WTC11 (cell line): Measurements from ENCODE around the gene SPRTN. TPM values are rescaled to one million over a fixed set of nuclear protein-coding genes. Genes with fewer than 3 reads are reported as not detected.

Experiments
- ATAC-seq: fragments of 200-7000 bp; cut with Tn5 transposase; 2 replicates; pipeline ENCODE4 v1.10.0; 2021; ENCODE audit warnings: mild to moderate bottlenecking, moderate library complexity
- CTCF ChIA-PET: fragments of 300-600 bp; sonication (Branson Sonifier 250); formaldehyde crosslinking; loops from one replicate; lab custom pipeline; 2021; ENCODE audit warnings: antibody characterized with exemption; lab: Charles Lee
- POLR2A ChIA-PET: fragments of 350-600 bp; sonication (Branson Sonifier 250); formaldehyde crosslinking; loops from one replicate; lab custom pipeline; 2021; ENCODE audit warnings: antibody characterized with exemption; lab: Charles Lee
- DNase-seq: peaks from one replicate; pipeline ENCODE4 v3.0.0; 2021; ENCODE audit warnings: low spot score
- H3K27ac Mint-ChIP-seq: 2 replicates; pipeline ENCODE4 v1.8.0; 2021; ENCODE audit warnings: mixed read lengths
- H3K27me3 Mint-ChIP-seq: 2 replicates; pipeline ENCODE4 v1.8.0; 2021; ENCODE audit warnings: low read depth, mild to moderate bottlenecking, moderate library complexity, mixed read lengths
- H3K36me3 Mint-ChIP-seq: 2 replicates; pipeline ENCODE4 v1.8.0; 2021; ENCODE audit warnings: mixed read lengths
- H3K4me1 Mint-ChIP-seq: 2 replicates; pipeline ENCODE4 v1.8.0; 2022; ENCODE audit warnings: mixed read lengths
- H3K4me3 Mint-ChIP-seq: 2 replicates; pipeline ENCODE4 v1.8.0; 2021; ENCODE audit warnings: mild to moderate bottlenecking, moderate library complexity, mixed read lengths
- H3K9me3 Mint-ChIP-seq: 2 replicates; pipeline ENCODE4 v1.8.0; 2021; ENCODE audit warnings: mixed read lengths
- FOXK1 ChIP-seq: sonication (generic); formaldehyde crosslinking; IDR thresholded peaks from 2 replicates; pipeline ENCODE4 v1.8.0; 2022; ENCODE audit warnings: mild to moderate bottlenecking, moderate library complexity, missing genetic modification reagents
- NFYB ChIP-seq: sonication (generic); formaldehyde crosslinking; conservative IDR thresholded peaks from 2 replicates; pipeline ENCODE4 v1.8.0; 2022; ENCODE audit warnings: low read depth, missing genetic modification reagents
- OVOL2 ChIP-seq: fragments of 250-450 bp; sonication (Bioruptor Pico); IDR thresholded peaks from 2 replicates; pipeline ENCODE4 v1.9.0; 2021; ENCODE audit warnings: mild to moderate bottlenecking, borderline replicate concordance
- PRRX2 ChIP-seq: fragments of 250-450 bp; sonication (Bioruptor Pico); IDR thresholded peaks from 2 replicates; pipeline ENCODE4 v1.8.0; 2021; ENCODE audit warnings: mild to moderate bottlenecking
- RORB ChIP-seq: fragments of 250-450 bp; sonication (Bioruptor Pico); IDR thresholded peaks from 2 replicates; pipeline ENCODE4 v1.9.0; 2021; ENCODE audit warnings: mild to moderate bottlenecking
- SP1 ChIP-seq: sonication (generic); formaldehyde crosslinking; conservative IDR thresholded peaks from 2 replicates; pipeline ENCODE4 v1.8.1; 2022; ENCODE audit warnings: missing genetic modification reagents
- TEAD1 ChIP-seq: sonication (generic); formaldehyde crosslinking; IDR thresholded peaks from 2 replicates; pipeline ENCODE4 v1.8.0; 2022; ENCODE audit warnings: mild to moderate bottlenecking, missing genetic modification reagents
- total RNA-seq: library from RNA; stranded (reverse); gene quantifications from 3 replicates; pipeline ENCODE4 v1.2.3, GENCODE V29; 2021
- TF ChIP-seq, protein P1 (sequence below): sonication (generic); formaldehyde crosslinking; IDR thresholded peaks from 2 replicates; pipeline ENCODE4 v1.8.1; 2023; ENCODE audit warnings: mild to moderate bottlenecking, moderate library complexity, missing genetic modification reagents
- TF ChIP-seq, protein P2 (sequence below): sonication (generic); formaldehyde crosslinking; IDR thresholded peaks from 2 replicates; pipeline ENCODE4 v1.8.0; 2023; ENCODE audit warnings: missing genetic modification reagents
- TF ChIP-seq, protein P3 (sequence below): sonication (generic); formaldehyde crosslinking; IDR thresholded peaks from 2 replicates; pipeline ENCODE4 v1.8.0; 2023; ENCODE audit warnings: missing genetic modification reagents, mild to moderate bottlenecking, borderline replicate concordance
- TF ChIP-seq, protein P4 (sequence below): sonication (generic); formaldehyde crosslinking; IDR thresholded peaks from 2 replicates; pipeline ENCODE4 v1.8.1; 2023; ENCODE audit warnings: mild to moderate bottlenecking, missing genetic modification reagents, moderate library complexity
- TF ChIP-seq, protein P5 (sequence below): sonication (generic); formaldehyde crosslinking; IDR thresholded peaks from 2 replicates; pipeline ENCODE4 v1.8.1; 2022; ENCODE audit warnings: missing genetic modification reagents, borderline replicate concordance
- TF ChIP-seq, protein P6 (sequence below): fragments of 250-450 bp; sonication (Bioruptor Pico); IDR thresholded peaks from 2 replicates; pipeline ENCODE4 v1.9.0; 2021; ENCODE audit warnings: mild to moderate bottlenecking
- TF ChIP-seq, protein P7 (sequence below): fragments of 250-450 bp; sonication (Bioruptor Pico); IDR thresholded peaks from 2 replicates; pipeline ENCODE4 v1.9.0; 2021; ENCODE audit warnings: mild to moderate bottlenecking, borderline replicate concordance

SPRTN gene
- total RNA-seq, 1 experiment from 2014 or later: 14.6 TPM

DNA sequence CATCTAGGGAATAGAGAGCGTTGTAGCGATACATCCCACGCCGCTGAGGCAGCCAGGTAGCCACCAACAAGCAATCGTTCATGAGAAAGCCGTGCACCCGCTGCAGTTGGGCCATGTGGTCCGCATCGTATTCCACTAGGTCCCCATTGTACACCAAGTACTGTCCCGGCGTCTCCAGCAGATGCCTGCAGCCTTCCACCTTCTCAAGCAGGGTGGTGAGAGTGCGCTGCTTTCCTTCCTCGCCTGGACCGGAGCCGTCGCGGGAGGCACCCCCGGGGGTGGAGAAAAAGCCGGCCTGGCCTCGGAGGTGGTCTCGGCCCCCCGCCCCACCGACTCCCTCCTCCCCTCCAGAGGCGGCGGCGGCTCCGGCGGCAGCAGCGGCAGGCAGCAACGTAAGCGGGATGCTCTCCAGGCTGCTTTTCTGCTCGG, 1.0 kb upstream of the SPRTN start:
- CTCF ChIA-PET: interaction anchor here (0.6 to 2.2 kb wide), 6 partner anchors 12 to 419 kb away, joined by 3 to 10 read pairs (median 3); no protein-coding TSS in a partner anchor
- no peak for ATAC-seq
- peak overlapping the region; percentile 98 for H3K4me3 Mint-ChIP-seq
- H3K27me3 Mint-ChIP-seq: peaks cover 4% of the 10 kb centered on the region
- DNase-seq: no peak
- H3K4me1 Mint-ChIP-seq: peaks cover 40% of the 10 kb centered on the region
- H3K36me3 Mint-ChIP-seq: peaks cover 22% of the 10 kb centered on the region
- H3K27ac Mint-ChIP-seq: peak overlapping the region; percentile 98
- TF ChIP-seq, protein P1, sequence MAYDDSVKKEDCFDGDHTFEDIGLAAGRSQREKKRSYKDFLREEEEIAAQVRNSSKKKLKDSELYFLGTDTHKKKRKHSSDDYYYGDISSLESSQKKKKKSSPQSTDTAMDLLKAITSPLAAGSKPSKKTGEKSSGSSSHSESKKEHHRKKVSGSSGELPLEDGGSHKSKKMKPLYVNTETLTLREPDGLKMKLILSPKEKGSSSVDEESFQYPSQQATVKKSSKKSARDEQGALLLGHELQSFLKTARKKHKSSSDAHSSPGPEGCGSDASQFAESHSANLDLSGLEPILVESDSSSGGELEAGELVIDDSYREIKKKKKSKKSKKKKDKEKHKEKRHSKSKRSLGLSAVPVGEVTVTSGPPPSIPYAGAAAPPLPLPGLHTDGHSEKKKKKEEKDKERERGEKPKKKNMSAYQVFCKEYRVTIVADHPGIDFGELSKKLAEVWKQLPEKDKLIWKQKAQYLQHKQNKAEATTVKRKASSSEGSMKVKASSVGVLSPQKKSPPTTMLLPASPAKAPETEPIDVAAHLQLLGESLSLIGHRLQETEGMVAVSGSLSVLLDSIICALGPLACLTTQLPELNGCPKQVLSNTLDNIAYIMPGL (CRISPR knock-in tag): peak; percentile 25; the same call in 1 of the 2 replicates
- TF ChIP-seq RORB (CRISPR knock-in tag) (no peak), TEAD1 (CRISPR knock-in tag) (0 out of 2 replicates have a peak, but pooled peaks have one; percentile 12)
- TF ChIP-seq, protein P2, sequence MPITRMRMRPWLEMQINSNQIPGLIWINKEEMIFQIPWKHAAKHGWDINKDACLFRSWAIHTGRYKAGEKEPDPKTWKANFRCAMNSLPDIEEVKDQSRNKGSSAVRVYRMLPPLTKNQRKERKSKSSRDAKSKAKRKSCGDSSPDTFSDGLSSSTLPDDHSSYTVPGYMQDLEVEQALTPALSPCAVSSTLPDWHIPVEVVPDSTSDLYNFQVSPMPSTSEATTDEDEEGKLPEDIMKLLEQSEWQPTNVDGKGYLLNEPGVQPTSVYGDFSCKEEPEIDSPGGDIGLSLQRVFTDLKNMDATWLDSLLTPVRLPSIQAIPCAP (CRISPR knock-in tag): no peak
- POLR2A ChIA-PET: interaction anchor here (1.5 kb wide), 1 partner anchor 194 kb away, joined by 6 read pairs; no protein-coding TSS in a partner anchor
- peaks cover 3% of the 10 kb centered on the region; the same call in 1 of the 2 replicates for H3K9me3 Mint-ChIP-seq

DNA sequence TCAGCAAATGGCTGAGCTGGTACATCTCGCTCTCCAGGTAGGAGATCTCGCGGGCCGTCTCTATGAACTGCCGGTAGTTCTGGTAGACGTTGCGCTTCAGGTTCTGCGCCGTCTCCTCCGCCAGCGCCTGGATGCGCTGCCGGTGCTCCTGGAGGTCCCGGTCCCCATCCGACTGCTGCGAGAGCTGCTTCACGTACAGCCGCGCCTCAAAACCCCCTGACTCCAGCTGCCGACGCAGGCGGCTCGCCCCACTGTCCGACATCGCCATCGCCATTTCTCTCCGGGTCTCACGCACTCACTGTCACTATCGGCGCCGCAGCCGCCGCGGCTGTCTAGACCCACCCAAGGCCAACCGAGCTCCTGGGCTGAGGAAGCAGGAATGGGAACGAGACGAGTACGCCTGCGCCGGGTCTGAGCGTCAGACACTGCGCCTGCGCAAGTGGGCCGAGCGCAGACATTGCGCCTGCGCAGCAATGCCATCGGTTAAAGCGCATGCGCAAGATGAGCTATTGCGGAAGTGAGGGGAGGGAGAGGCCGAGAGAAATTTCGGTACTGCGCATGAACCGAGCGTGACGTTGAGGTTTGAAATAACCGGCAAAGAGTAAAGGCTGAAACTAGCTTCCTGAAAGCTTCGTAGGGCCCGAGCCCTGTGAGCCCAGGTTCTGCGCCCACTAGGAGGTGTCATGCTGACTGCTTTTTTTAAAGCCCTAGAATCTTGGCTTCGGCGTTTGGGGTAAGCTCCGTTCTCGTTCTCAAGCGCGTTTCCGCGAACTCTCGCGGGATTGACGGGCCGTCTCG, 422 bp upstream of the SPRTN start, which contains the start of gene EXOC8:
EXOC8 (minus strand) TSS at position 381 of the 798 bp plus-strand sequence; CDS start at position 274, 107 bp downstream.
- ATAC-seq (peak; percentile 86), DNase-seq (peak; percentile 97)
- ChIA-PET CTCF (interaction anchor here (0.5 to 2.2 kb wide), 13 partner anchors 13 to 419 kb away, joined by 3 to 10 read pairs (median 3); no protein-coding TSS in a partner anchor), POLR2A (interaction anchor here (1.5 kb wide), 1 partner anchor 194 kb away, joined by 6 read pairs; no protein-coding TSS in a partner anchor)
- Mint-ChIP-seq H3K4me1 (peaks cover 40% of the 10 kb centered on the region), H3K9me3 (peaks cover 4% of the 10 kb centered on the region; the same call in 1 of the 2 replicates), H3K27ac (peak within 1 kb of the TSS; percentile 98), H3K4me3 (peak within 1 kb of the TSS; percentile 98), H3K36me3 (peaks cover 23% of the 10 kb centered on the region), H3K27me3 (peaks cover 4% of the 10 kb centered on the region)
- TF ChIP-seq, protein P3, sequence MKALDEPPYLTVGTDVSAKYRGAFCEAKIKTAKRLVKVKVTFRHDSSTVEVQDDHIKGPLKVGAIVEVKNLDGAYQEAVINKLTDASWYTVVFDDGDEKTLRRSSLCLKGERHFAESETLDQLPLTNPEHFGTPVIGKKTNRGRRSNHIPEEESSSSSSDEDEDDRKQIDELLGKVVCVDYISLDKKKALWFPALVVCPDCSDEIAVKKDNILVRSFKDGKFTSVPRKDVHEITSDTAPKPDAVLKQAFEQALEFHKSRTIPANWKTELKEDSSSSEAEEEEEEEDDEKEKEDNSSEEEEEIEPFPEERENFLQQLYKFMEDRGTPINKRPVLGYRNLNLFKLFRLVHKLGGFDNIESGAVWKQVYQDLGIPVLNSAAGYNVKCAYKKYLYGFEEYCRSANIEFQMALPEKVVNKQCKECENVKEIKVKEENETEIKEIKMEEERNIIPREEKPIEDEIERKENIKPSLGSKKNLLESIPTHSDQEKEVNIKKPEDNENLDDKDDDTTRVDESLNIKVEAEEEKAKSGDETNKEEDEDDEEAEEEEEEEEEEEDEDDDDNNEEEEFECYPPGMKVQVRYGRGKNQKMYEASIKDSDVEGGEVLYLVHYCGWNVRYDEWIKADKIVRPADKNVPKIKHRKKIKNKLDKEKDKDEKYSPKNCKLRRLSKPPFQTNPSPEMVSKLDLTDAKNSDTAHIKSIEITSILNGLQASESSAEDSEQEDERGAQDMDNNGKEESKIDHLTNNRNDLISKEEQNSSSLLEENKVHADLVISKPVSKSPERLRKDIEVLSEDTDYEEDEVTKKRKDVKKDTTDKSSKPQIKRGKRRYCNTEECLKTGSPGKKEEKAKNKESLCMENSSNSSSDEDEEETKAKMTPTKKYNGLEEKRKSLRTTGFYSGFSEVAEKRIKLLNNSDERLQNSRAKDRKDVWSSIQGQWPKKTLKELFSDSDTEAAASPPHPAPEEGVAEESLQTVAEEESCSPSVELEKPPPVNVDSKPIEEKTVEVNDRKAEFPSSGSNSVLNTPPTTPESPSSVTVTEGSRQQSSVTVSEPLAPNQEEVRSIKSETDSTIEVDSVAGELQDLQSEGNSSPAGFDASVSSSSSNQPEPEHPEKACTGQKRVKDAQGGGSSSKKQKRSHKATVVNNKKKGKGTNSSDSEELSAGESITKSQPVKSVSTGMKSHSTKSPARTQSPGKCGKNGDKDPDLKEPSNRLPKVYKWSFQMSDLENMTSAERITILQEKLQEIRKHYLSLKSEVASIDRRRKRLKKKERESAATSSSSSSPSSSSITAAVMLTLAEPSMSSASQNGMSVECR: peak; percentile 64; the same call in 1 of the 2 replicates
- TF ChIP-seq FOXK1: peak; percentile 79; the same call in 1 of the 2 replicates
- TF ChIP-seq, protein P4, sequence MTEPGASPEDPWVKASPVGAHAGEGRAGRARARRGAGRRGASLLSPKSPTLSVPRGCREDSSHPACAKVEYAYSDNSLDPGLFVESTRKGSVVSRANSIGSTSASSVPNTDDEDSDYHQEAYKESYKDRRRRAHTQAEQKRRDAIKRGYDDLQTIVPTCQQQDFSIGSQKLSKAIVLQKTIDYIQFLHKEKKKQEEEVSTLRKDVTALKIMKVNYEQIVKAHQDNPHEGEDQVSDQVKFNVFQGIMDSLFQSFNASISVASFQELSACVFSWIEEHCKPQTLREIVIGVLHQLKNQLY (CRISPR knock-in tag): no peak
- TF ChIP-seq TEAD1 (CRISPR knock-in tag): peak; percentile 23; the same call in 1 of the 2 replicates
- TF ChIP-seq, protein P5, sequence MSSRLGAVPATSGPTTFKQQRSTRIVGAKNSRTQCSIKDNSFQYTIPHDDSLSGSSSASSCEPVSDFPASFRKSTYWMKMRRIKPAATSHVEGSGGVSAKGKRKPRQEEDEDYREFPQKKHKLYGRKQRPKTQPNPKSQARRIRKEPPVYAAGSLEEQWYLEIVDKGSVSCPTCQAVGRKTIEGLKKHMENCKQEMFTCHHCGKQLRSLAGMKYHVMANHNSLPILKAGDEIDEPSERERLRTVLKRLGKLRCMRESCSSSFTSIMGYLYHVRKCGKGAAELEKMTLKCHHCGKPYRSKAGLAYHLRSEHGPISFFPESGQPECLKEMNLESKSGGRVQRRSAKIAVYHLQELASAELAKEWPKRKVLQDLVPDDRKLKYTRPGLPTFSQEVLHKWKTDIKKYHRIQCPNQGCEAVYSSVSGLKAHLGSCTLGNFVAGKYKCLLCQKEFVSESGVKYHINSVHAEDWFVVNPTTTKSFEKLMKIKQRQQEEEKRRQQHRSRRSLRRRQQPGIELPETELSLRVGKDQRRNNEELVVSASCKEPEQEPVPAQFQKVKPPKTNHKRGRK (CRISPR knock-in tag): no peak
- TF ChIP-seq, protein P6, sequence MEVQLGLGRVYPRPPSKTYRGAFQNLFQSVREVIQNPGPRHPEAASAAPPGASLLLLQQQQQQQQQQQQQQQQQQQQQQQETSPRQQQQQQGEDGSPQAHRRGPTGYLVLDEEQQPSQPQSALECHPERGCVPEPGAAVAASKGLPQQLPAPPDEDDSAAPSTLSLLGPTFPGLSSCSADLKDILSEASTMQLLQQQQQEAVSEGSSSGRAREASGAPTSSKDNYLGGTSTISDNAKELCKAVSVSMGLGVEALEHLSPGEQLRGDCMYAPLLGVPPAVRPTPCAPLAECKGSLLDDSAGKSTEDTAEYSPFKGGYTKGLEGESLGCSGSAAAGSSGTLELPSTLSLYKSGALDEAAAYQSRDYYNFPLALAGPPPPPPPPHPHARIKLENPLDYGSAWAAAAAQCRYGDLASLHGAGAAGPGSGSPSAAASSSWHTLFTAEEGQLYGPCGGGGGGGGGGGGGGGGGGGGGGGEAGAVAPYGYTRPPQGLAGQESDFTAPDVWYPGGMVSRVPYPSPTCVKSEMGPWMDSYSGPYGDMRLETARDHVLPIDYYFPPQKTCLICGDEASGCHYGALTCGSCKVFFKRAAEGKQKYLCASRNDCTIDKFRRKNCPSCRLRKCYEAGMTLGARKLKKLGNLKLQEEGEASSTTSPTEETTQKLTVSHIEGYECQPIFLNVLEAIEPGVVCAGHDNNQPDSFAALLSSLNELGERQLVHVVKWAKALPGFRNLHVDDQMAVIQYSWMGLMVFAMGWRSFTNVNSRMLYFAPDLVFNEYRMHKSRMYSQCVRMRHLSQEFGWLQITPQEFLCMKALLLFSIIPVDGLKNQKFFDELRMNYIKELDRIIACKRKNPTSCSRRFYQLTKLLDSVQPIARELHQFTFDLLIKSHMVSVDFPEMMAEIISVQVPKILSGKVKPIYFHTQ (CRISPR knock-in tag): no peak
- TF ChIP-seq SP1 (CRISPR knock-in tag): peak; percentile 61
- no peak for TF ChIP-seq NFYB
- no peak for TF ChIP-seq OVOL2 (CRISPR knock-in tag)
- no peak for TF ChIP-seq PRRX2
- TF ChIP-seq, protein P7, sequence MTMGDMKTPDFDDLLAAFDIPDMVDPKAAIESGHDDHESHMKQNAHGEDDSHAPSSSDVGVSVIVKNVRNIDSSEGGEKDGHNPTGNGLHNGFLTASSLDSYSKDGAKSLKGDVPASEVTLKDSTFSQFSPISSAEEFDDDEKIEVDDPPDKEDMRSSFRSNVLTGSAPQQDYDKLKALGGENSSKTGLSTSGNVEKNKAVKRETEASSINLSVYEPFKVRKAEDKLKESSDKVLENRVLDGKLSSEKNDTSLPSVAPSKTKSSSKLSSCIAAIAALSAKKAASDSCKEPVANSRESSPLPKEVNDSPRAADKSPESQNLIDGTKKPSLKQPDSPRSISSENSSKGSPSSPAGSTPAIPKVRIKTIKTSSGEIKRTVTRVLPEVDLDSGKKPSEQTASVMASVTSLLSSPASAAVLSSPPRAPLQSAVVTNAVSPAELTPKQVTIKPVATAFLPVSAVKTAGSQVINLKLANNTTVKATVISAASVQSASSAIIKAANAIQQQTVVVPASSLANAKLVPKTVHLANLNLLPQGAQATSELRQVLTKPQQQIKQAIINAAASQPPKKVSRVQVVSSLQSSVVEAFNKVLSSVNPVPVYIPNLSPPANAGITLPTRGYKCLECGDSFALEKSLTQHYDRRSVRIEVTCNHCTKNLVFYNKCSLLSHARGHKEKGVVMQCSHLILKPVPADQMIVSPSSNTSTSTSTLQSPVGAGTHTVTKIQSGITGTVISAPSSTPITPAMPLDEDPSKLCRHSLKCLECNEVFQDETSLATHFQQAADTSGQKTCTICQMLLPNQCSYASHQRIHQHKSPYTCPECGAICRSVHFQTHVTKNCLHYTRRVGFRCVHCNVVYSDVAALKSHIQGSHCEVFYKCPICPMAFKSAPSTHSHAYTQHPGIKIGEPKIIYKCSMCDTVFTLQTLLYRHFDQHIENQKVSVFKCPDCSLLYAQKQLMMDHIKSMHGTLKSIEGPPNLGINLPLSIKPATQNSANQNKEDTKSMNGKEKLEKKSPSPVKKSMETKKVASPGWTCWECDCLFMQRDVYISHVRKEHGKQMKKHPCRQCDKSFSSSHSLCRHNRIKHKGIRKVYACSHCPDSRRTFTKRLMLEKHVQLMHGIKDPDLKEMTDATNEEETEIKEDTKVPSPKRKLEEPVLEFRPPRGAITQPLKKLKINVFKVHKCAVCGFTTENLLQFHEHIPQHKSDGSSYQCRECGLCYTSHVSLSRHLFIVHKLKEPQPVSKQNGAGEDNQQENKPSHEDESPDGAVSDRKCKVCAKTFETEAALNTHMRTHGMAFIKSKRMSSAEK: no peak
